MCF 10A (cell line): ENCODE results near the gene LRP2. TPM values are rescaled to one million over a fixed set of nuclear protein-coding genes. Genes with fewer than 3 reads are reported as not detected.

ENCODE experiments used
- BruUV-seq: library from RNA; stranded (reverse); fragments of 400-500 nt; replicated peaks from 2 replicates; lab custom pipeline; 2021; lab: Mats Ljungman, UMichigan
- CTCF ChIA-PET: fragments of 300-600 bp; sonication (Branson Sonifier 250); formaldehyde crosslinking; extraction: SDS; loops from one replicate; lab custom pipeline; 2021; ENCODE audit warnings: antibody characterized with exemption, inconsistent platforms; lab: Yijun Ruan, JAX
- POLR2A ChIA-PET: fragments of 300-600, 350-650 bp; sonication (Branson Sonifier 250); formaldehyde crosslinking; extraction: SDS; loops from one replicate; lab custom pipeline; 2020; ENCODE audit warnings: antibody characterized with exemption, inconsistent platforms; lab: Yijun Ruan, JAX
- DNase-seq: peaks from one replicate; pipeline ENCODE4 v3.0.0-alpha.2; 2018; ENCODE audit not compliant: unreplicated experiment
- H3K27ac Mint-ChIP-seq: one replicate; pipeline ENCODE4 v1.8.0; 2022; ENCODE audit warnings: mild to moderate bottlenecking, low read depth, mixed read lengths; ENCODE audit not compliant: unreplicated experiment
- H3K27me3 Mint-ChIP-seq: one replicate; pipeline ENCODE4 v1.8.0; 2022; ENCODE audit warnings: mixed read lengths; ENCODE audit not compliant: insufficient read depth, unreplicated experiment
- H3K36me3 Mint-ChIP-seq: one replicate; pipeline ENCODE4 v1.8.0; 2022; ENCODE audit warnings: mild to moderate bottlenecking, moderate library complexity, mixed read lengths; ENCODE audit not compliant: insufficient read depth, unreplicated experiment
- H3K4me1 Mint-ChIP-seq: one replicate; pipeline ENCODE4 v1.8.0; 2022; ENCODE audit warnings: mixed read lengths; ENCODE audit not compliant: insufficient read depth, unreplicated experiment
- H3K4me3 Mint-ChIP-seq: one replicate; pipeline ENCODE4 v1.8.0; 2022; ENCODE audit warnings: mild to moderate bottlenecking, moderate library complexity, mixed read lengths; ENCODE audit not compliant: unreplicated experiment
- H3K9me3 Mint-ChIP-seq: one replicate; pipeline ENCODE4 v1.8.0; 2022; ENCODE audit warnings: mixed read lengths; ENCODE audit not compliant: unreplicated experiment
- intact Hi-C: fragments of 100-400 bp; cut with micrococcal nuclease; formaldehyde crosslinking; loops from 2 replicates; pipeline ENCODE4 v1.14.1; 2022
- total RNA-seq: library from RNA; stranded (reverse); gene quantifications from 2 replicates; pipeline ENCODE4 v1.2.3, GENCODE V29; 2022
- TF ChIP-seq, protein P1 (sequence below): fragments of 200-600 bp; IDR thresholded peaks from one replicate; pipeline ENCODE4 v1.8.0; 2022; ENCODE audit warnings: antibody characterized with exemption, mild to moderate bottlenecking; ENCODE audit not compliant: unreplicated experiment

LRP2 gene
- total RNA-seq, 1 experiment from 2014 or later, result 0.07 TPM

DNA sequence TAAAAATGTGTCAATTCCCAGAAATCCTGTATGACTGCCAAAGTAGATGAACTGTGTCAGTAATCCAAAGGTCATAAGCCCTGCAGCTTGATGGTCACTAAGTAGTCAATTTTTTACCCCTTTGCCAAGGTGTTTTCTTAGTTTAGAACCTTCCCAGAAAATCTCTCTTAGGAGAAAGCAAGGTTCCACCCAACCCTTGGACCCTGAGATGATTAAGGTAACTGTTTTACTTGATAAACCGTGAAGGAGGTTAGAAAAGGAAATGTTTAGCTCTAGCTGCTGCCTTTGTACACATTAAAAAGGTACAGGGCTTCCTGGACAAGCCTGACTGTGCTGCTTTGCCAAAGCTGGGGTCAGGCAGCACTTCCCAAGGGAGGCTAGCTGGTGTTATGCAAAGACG is 24.4 kb upstream of the LRP2 start:
- Mint-ChIP-seq H3K9me3 (no peaks in the 10 kb centered on the region), H3K27ac (no peak overlapping the region), H3K4me3 (no peak overlapping the region), H3K36me3 (peaks cover 5% of the 10 kb centered on the region), H3K4me1 (no peaks in the 10 kb centered on the region), H3K27me3 (peaks cover 98% of the 10 kb centered on the region)
- no peak for DNase-seq
- intact Hi-C loops, result no loop called here
- CTCF ChIA-PET, result interaction anchor here (0.6 to 1.1 kb wide), 4 partner anchors 11 to 278 kb away, joined by 3 read pairs; no protein-coding TSS in a partner anchor
- no TSS peak for BruUV-seq
- TF ChIP-seq, protein P1, sequence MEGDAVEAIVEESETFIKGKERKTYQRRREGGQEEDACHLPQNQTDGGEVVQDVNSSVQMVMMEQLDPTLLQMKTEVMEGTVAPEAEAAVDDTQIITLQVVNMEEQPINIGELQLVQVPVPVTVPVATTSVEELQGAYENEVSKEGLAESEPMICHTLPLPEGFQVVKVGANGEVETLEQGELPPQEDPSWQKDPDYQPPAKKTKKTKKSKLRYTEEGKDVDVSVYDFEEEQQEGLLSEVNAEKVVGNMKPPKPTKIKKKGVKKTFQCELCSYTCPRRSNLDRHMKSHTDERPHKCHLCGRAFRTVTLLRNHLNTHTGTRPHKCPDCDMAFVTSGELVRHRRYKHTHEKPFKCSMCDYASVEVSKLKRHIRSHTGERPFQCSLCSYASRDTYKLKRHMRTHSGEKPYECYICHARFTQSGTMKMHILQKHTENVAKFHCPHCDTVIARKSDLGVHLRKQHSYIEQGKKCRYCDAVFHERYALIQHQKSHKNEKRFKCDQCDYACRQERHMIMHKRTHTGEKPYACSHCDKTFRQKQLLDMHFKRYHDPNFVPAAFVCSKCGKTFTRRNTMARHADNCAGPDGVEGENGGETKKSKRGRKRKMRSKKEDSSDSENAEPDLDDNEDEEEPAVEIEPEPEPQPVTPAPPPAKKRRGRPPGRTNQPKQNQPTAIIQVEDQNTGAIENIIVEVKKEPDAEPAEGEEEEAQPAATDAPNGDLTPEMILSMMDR, result no peak
- POLR2A ChIA-PET, result interaction anchor here (0.9 to 1.1 kb wide), 2 partner anchors 8 to 22 kb away, joined by 3 read pairs; no protein-coding TSS in a partner anchor

DNA sequence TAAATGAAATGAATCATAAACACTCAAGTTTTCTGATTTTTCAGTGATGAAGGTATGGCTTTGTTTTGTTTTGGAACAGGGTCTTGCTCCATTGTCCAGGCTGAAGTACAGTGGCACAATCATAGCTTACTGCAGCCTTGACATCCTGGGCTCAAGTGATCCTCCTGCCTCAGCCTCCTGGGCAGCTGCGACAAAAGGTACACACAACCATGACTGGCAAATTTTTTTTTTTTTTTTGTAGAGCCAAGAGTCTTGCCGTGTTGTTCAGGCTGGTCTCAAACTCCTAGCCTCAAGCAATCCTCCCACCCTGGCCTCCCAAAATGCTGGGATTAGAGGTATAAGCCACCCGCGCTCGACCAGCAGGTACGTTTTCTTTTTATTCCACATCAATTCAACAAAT is 22.5 kb upstream of the LRP2 start:
- intact Hi-C loops, result no loop called here
- H3K27ac Mint-ChIP-seq, result no peak overlapping the region
- no peaks in the 10 kb centered on the region for H3K4me1 Mint-ChIP-seq
- no peaks in the 10 kb centered on the region for H3K9me3 Mint-ChIP-seq
- POLR2A ChIA-PET, result interaction anchor here (0.6 kb wide), 1 partner anchor 20 kb away, joined by 3 read pairs; no protein-coding TSS in a partner anchor
- H3K36me3 Mint-ChIP-seq, result peaks cover 8% of the 10 kb centered on the region
- H3K27me3 Mint-ChIP-seq, result peaks cover 98% of the 10 kb centered on the region
- no peak overlapping the region for H3K4me3 Mint-ChIP-seq
- DNase-seq, result no peak
- no TSS peak for BruUV-seq
- TF ChIP-seq, protein P1, result no peak
- CTCF ChIA-PET, result interaction anchor here (0.6 kb wide), 1 partner anchor 55 kb away, joined by 4 read pairs; no protein-coding TSS in a partner anchor

DNA sequence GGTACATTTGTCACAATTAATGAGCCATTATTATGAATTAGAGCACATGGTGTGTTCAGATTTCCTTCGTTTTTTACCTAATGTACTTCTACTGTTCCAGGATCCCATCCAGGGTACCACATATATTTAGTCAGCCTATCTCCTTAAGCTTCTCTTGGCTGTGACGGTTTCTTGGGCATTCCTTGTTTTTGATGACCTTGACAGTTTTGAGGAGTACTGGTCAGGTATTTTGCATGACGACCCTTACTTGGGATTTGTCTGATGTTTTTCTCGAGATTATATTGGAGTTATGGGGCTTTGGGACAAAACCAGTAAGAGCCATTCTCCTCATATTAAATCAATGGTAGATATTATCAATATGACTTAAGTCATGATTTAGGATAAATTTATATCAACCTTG is 10.2 kb upstream of the LRP2 start:
- no TSS peak for BruUV-seq
- H3K4me1 Mint-ChIP-seq, result no peaks in the 10 kb centered on the region
- H3K27me3 Mint-ChIP-seq, result peaks cover 81% of the 10 kb centered on the region
- H3K4me3 Mint-ChIP-seq, result no peak overlapping the region
- TF ChIP-seq, protein P1, result no peak
- no peak overlapping the region for H3K27ac Mint-ChIP-seq
- intact Hi-C loops, result no loop called here
- no peaks in the 10 kb centered on the region for H3K36me3 Mint-ChIP-seq
- POLR2A ChIA-PET, result interaction anchor here (1.1 kb wide), 1 partner anchor 10 kb away, joined by 4 read pairs; no protein-coding TSS in a partner anchor
- CTCF ChIA-PET, result no interaction called here
- DNase-seq, result no peak
- H3K9me3 Mint-ChIP-seq, result no peaks in the 10 kb centered on the region

DNA sequence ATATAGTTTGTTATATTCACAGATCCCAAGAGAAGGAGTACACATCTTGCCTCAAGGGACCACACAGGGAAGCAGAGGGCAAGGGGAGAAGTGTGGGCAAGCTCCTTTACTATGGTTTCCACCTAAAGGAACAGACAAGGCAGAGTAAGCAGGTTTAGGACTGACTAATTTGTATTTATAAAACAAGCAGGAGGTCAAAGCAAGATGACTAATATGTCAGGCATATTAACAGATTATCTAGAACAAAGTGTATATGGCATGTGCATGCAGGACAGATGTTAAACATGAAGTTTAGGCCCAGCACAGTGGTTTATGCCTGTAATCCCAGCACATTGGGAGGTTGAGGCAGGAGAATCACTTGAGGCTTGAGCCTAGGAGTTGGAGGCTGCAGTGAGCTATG is 3.7 kb upstream of the LRP2 start:
- TF ChIP-seq, protein P1, result no peak
- no peak for DNase-seq
- CTCF ChIA-PET, result interaction anchor here (0.7 kb wide), 1 partner anchor 418 kb away, joined by 6 read pairs; no protein-coding TSS in a partner anchor
- Mint-ChIP-seq H3K27ac (no peak overlapping the region), H3K4me1 (peaks cover 29% of the 10 kb centered on the region), H3K4me3 (no peak overlapping the region), H3K27me3 (peaks cover 66% of the 10 kb centered on the region), H3K9me3 (no peaks in the 10 kb centered on the region), H3K36me3 (no peaks in the 10 kb centered on the region)
- BruUV-seq, result no TSS peak
- POLR2A ChIA-PET, result interaction anchor here (1.1 to 1.5 kb wide), 3 partner anchors 14 to 820 kb away, joined by 3 to 4 read pairs (median 3); no protein-coding TSS in a partner anchor
- intact Hi-C loops, result no loop called here
